Measurements from ENCODE around the gene MAN1A1.
A peak's percentile ranks its signal among the peaks of the same experiment; 100 is the strongest.
"Not testable (repeated sequence)": the region's sequence is repeated elsewhere in the genome, so short reads cannot be mapped to it uniquely, and the experiment has no call there.

Gene MAN1A1

GRCh38 chr6:119163006-119163405 is 186.6 kb downstream of the MAN1A1 start:
- DNase-seq: no peak

GRCh38 chr6:119162134-119162775 is 187.3 kb downstream of the MAN1A1 start:
- no peak for DNase-seq

- DNase-seq: peak; percentile 29
Measured at GRCh38 chr6:119161438-119161837, 188.1 kb downstream of the MAN1A1 start.

GRCh38 chr6:119160911-119161310 is 188.7 kb downstream of the MAN1A1 start:
- DNase-seq: no peak

GRCh38 chr6:119158057-119158848 is 191.3 kb downstream of the MAN1A1 start:
- peak; percentile 29 for DNase-seq

- no peak for DNase-seq
Measured at GRCh38 chr6:119157506-119157815, 192.1 kb downstream of the MAN1A1 start.

GRCh38 chr6:119156757-119157505 is 192.6 kb downstream of the MAN1A1 start:
- DNase-seq: no peak

GRCh38 chr6:119156082-119156481 is 193.5 kb downstream of the MAN1A1 start:
- not testable (repeated sequence) for DNase-seq

GRCh38 chr6:119152187-119152586 is 197.4 kb downstream of the MAN1A1 start:
- no peak for DNase-seq

- DNase-seq: peak; percentile 10
Measured at GRCh38 chr6:119148825-119149525, 200.6 kb downstream of the MAN1A1 start.

GRCh38 chr6:119148098-119148824 is 201.3 kb downstream of the MAN1A1 start:
- DNase-seq: peak; percentile 79

GRCh38 chr6:119147101-119148053 is 202.2 kb downstream of the MAN1A1 start:
- DNase-seq: peak; percentile 99

GRCh38 chr6:119145111-119145510 is 204.4 kb downstream of the MAN1A1 start:
- no peak for DNase-seq

- DNase-seq: no peak
Measured at GRCh38 chr6:119142637-119143036, 206.9 kb downstream of the MAN1A1 start.

- no peak for DNase-seq
Measured at GRCh38 chr6:119142041-119142440, 207.5 kb downstream of the MAN1A1 start.

GRCh38 chr6:119140196-119141140 is 209.1 kb downstream of the MAN1A1 start:
- no peak for DNase-seq

GRCh38 chr6:119138906-119139541 is 210.5 kb downstream of the MAN1A1 start:
- DNase-seq: no peak

GRCh38 chr6:119137194-119138072 is 212.1 kb downstream of the MAN1A1 start:
- DNase-seq: peak; percentile 63

GRCh38 chr6:119134752-119135151 is 214.8 kb downstream of the MAN1A1 start:
- DNase-seq: no peak

Measured in HCEC 1CT (cell line).